IMR-90 (cell line): ENCODE results near the gene DDN. TPM values are rescaled to one million over a fixed set of nuclear protein-coding genes. Genes with fewer than 3 reads are reported as not detected.

Experiments
- ATAC-seq: fragments of 200-7000 bp; cut with Tn5 transposase; 2 replicates; pipeline ENCODE4 v1.9.1; 2020; ENCODE audit warnings: low read depth, mild to moderate bottlenecking, moderate library complexity
- BruUV-seq: library from RNA; stranded (reverse); fragments of 400-500 nt; replicated peaks from 2 replicates; lab custom pipeline; 2021; lab: Mats Ljungman, UMichigan
- CTCF ChIA-PET: fragments of 300-600 bp; formaldehyde crosslinking; extraction: SDS; loops from one replicate; lab custom pipeline; 2021; ENCODE audit warnings: antibody characterized with exemption; lab: Yijun Ruan, JAX
- POLR2A ChIA-PET: fragments of 300-600 bp; sonication (Branson Sonifier 250); formaldehyde crosslinking; loops from one replicate; lab custom pipeline; 2022; ENCODE audit warnings: antibody characterized with exemption; ENCODE audit not compliant: unreplicated experiment; lab: Charles Lee
- DNase-seq: peaks from one replicate; pipeline ENCODE4 v3.0.0; 2013
- H2AFZ ChIP-seq: replicated peaks from 2 replicates; pipeline ENCODE3; 2013; ENCODE audit warnings: low read length, mild to moderate bottlenecking; ENCODE audit not compliant: poor library complexity
- H2AK5ac ChIP-seq: 2 replicates; pipeline ENCODE4 v1.6.1; 2013; ENCODE audit warnings: low read depth, low read length, inconsistent platforms
- H2AK9ac ChIP-seq: replicated peaks from 2 replicates; pipeline ENCODE3; 2013; ENCODE audit warnings: mild to moderate bottlenecking, low read depth, low read length, moderate library complexity; ENCODE audit not compliant: poor library complexity
- H2BK120ac ChIP-seq: 2 replicates; pipeline ENCODE4 v1.6.1; 2013; ENCODE audit warnings: low read depth, low read length, inconsistent platforms
- H2BK15ac ChIP-seq: 3 replicates; pipeline ENCODE4 v1.6.1; 2013; ENCODE audit warnings: low read depth, low read length, inconsistent platforms
- H2BK20ac ChIP-seq: 2 replicates; pipeline ENCODE4 v1.6.1; 2013; ENCODE audit warnings: low read depth, mild to moderate bottlenecking, inconsistent platforms, low read length, moderate library complexity
- H2BK5ac ChIP-seq: 2 replicates; pipeline ENCODE4 v1.6.1; 2013; ENCODE audit warnings: mild to moderate bottlenecking, low read depth, low read length, inconsistent platforms; ENCODE audit not compliant: poor library complexity, severe bottlenecking
- H3K14ac ChIP-seq: replicated peaks from 2 replicates; pipeline ENCODE4 v1.6.1; 2013; ENCODE audit warnings: low read depth, low read length, inconsistent platforms
- H3K18ac ChIP-seq: 2 replicates; pipeline ENCODE4 v1.6.1; 2013; ENCODE audit warnings: low read depth, low read length, control low read depth
- H3K23ac ChIP-seq: 2 replicates; pipeline ENCODE4 v1.6.1; 2013; ENCODE audit warnings: low read depth, low read length, inconsistent platforms
- H3K27ac ChIP-seq: 2 replicates; pipeline ENCODE4 v1.5.1; 2013; ENCODE audit warnings: mild to moderate bottlenecking, control low read depth, low read length; ENCODE audit not compliant: insufficient read depth
- H3K27me3 ChIP-seq: 2 replicates; pipeline ENCODE4 v1.6.1; 2013; ENCODE audit warnings: low read length; ENCODE audit not compliant: control insufficient read depth, insufficient read depth
- H3K36me3 ChIP-seq: 2 replicates; pipeline ENCODE4 v1.6.1; 2013; ENCODE audit warnings: low read length, mixed read lengths; ENCODE audit not compliant: control insufficient read depth, insufficient read depth
- H3K4ac ChIP-seq: 2 replicates; pipeline ENCODE4 v1.6.1; 2013; ENCODE audit warnings: low read depth, low read length, inconsistent platforms
- H3K4me1 ChIP-seq: 2 replicates; pipeline ENCODE4 v1.6.1; 2013; ENCODE audit warnings: low read length, mixed read lengths; ENCODE audit not compliant: control insufficient read depth, insufficient read depth
- H3K4me2 ChIP-seq: 2 replicates; pipeline ENCODE4 v1.6.1; 2013; ENCODE audit warnings: low read depth, mild to moderate bottlenecking, control low read depth, low read length, moderate library complexity
- H3K4me3 ChIP-seq: 2 replicates; pipeline ENCODE4 v1.5.1; 2013; ENCODE audit warnings: low read depth, mild to moderate bottlenecking, control low read depth, low read length, moderate library complexity; ENCODE audit not compliant: insufficient read depth
- H3K56ac ChIP-seq: 2 replicates; pipeline ENCODE4 v1.6.1; 2013; ENCODE audit warnings: low read length, inconsistent platforms; ENCODE audit not compliant: insufficient read depth; ENCODE audit errors: extremely low read depth
- H3K79me1 ChIP-seq, 2 experiments: 2 replicates each; pipeline ENCODE4 v1.6.1; 2013; ENCODE audit warnings: low read length in 2 of 2, inconsistent platforms in 1 of 2, low read depth in 1 of 2
- H3K9ac ChIP-seq: 2 replicates; pipeline ENCODE4 v1.6.1; 2013; ENCODE audit warnings: low read depth, low read length, control low read depth
- H3K9me1 ChIP-seq: 2 replicates; pipeline ENCODE4 v1.6.1; 2013; ENCODE audit warnings: low read length, inconsistent platforms; ENCODE audit not compliant: insufficient read depth
- H3K9me3 ChIP-seq: 2 replicates; pipeline ENCODE4 v1.6.1; 2013; ENCODE audit warnings: low read length; ENCODE audit not compliant: control insufficient read depth, insufficient read depth
- H4K20me1 ChIP-seq: 2 replicates; pipeline ENCODE4 v1.6.1; 2013; ENCODE audit warnings: low read length, inconsistent platforms; ENCODE audit not compliant: insufficient read depth
- H4K5ac ChIP-seq: 2 replicates; pipeline ENCODE4 v1.6.1; 2013; ENCODE audit warnings: mild to moderate bottlenecking, low read depth, low read length, control low read depth
- H4K8ac ChIP-seq, 2 experiments: 2 replicates each; pipeline ENCODE4 v1.6.1; 2013; ENCODE audit warnings: low read depth in 2 of 2, low read length in 2 of 2, control low read depth in 1 of 2, inconsistent platforms in 1 of 2
- H4K91ac ChIP-seq: 2 replicates; pipeline ENCODE4 v1.6.1; 2013; ENCODE audit warnings: low read depth, low read length, inconsistent platforms; ENCODE audit not compliant: insufficient read depth
- BHLHE40 ChIP-seq: fragments of 150-350 bp; IDR thresholded peaks from 2 replicates; pipeline ENCODE4 v1.6.1; 2016; ENCODE audit warnings: mild to moderate bottlenecking, low read depth, low read length
- CEBPB ChIP-seq: IDR thresholded peaks from 2 replicates; pipeline ENCODE4 v1.6.1; 2012; ENCODE audit warnings: low read depth, low read length, improper control_type of control experiment
- MAFK ChIP-seq: IDR thresholded peaks from 2 replicates; pipeline ENCODE4 v1.6.1; 2012; ENCODE audit warnings: low read depth, low read length, improper control_type of control experiment
- MAZ ChIP-seq: IDR thresholded peaks from 2 replicates; pipeline ENCODE4 v1.6.1; 2012; ENCODE audit warnings: low read depth, mild to moderate bottlenecking, low read length, improper control_type of control experiment, moderate library complexity, borderline replicate concordance
- MXI1 ChIP-seq: IDR thresholded peaks from 2 replicates; pipeline ENCODE4 v1.6.1; 2012; ENCODE audit warnings: low read depth, mild to moderate bottlenecking, low read length, moderate library complexity, borderline replicate concordance
- NFE2L2 ChIP-seq: fragments of 150-350 bp; IDR thresholded peaks from 2 replicates; pipeline ENCODE4 v1.6.1; 2016; ENCODE audit warnings: low read depth, mild to moderate bottlenecking, low read length
- RFX5 ChIP-seq: IDR thresholded peaks from 2 replicates; pipeline ENCODE4 v1.8.0; 2012; ENCODE audit warnings: low read depth, mild to moderate bottlenecking, low read length, moderate library complexity
- SMC3 ChIP-seq: fragments of 150-350 bp; IDR thresholded peaks from 2 replicates; pipeline ENCODE4 v1.6.1; 2016; ENCODE audit warnings: low read depth, mild to moderate bottlenecking, antibody characterized with exemption, low read length, moderate library complexity
- WGBS, 2 experiments: methylation state at CpG; one replicate each; pipeline versions ENCODE4 v1.1.5 to v1.1.7; 2013; ENCODE audit warnings: missing lambda C conversion rate in 2 of 2; ENCODE audit not compliant: insufficient read length in 1 of 2; ENCODE audit errors: extremely low coverage in 2 of 2; 5-methylcytosine and 5-hydroxymethylcytosine counted together
- dilution Hi-C: fragments of 300-500 bp; cut with HindIII; formaldehyde crosslinking; loops from one replicate; pipeline ENCODE4 v1.14.3; 2018; ENCODE audit warnings: low sequenced_read_pairs; ENCODE audit not compliant: unreplicated experiment
- in situ Hi-C: fragments of 300-500 bp; cut with MboI; formaldehyde crosslinking; loops from 3 replicates; pipeline ENCODE4 v1.14.3; 2019; ENCODE audit warnings: low sequenced_read_pairs, inconsistent platforms, mixed read lengths
- intact Hi-C: fragments of 100-400 bp; cut with micrococcal nuclease; formaldehyde crosslinking; loops from 2 replicates; pipeline ENCODE4 v1.10.0; 2022
- polyA plus RNA-seq, 3 experiments: library from polyadenylated mRNA; depleted of rRNA; stranded (reverse); fragments of >200 nt; gene quantifications; 2 replicates each; pipeline ENCODE4 v1.2.3, GENCODE V29; 2012; ENCODE audit warnings: low replicate concordance in 1 of 3
- total RNA-seq: library from RNA; depleted of rRNA; stranded (reverse); fragments of >200 nt; gene quantifications from 2 replicates; pipeline ENCODE4 v1.2.3, GENCODE V29; 2012
- TF ChIP-seq, protein P1 (sequence below): fragments of 150-350 bp; IDR thresholded peaks from 2 replicates; pipeline ENCODE4 v1.6.1; 2016; ENCODE audit warnings: low read depth, mild to moderate bottlenecking, low read length, moderate library complexity, borderline replicate concordance
- TF ChIP-seq, protein P2 (sequence below): fragments of 150-350 bp; IDR thresholded peaks from 2 replicates; pipeline ENCODE4 v1.6.1; 2017; ENCODE audit warnings: mild to moderate bottlenecking, antibody characterized with exemption, low read length, low read depth
- TF ChIP-seq, protein P3 (sequence below): conservative IDR thresholded peaks from 2 replicates; pipeline ENCODE4 v1.5.1; 2012; ENCODE audit warnings: mild to moderate bottlenecking, low read depth, low read length, improper control_type of control experiment

The DDN gene
- total and polyA plus RNA-seq, 2 of the 4 experiments (the other 2 are of a cell fraction): 0.18 to 0.21 TPM

DNA sequence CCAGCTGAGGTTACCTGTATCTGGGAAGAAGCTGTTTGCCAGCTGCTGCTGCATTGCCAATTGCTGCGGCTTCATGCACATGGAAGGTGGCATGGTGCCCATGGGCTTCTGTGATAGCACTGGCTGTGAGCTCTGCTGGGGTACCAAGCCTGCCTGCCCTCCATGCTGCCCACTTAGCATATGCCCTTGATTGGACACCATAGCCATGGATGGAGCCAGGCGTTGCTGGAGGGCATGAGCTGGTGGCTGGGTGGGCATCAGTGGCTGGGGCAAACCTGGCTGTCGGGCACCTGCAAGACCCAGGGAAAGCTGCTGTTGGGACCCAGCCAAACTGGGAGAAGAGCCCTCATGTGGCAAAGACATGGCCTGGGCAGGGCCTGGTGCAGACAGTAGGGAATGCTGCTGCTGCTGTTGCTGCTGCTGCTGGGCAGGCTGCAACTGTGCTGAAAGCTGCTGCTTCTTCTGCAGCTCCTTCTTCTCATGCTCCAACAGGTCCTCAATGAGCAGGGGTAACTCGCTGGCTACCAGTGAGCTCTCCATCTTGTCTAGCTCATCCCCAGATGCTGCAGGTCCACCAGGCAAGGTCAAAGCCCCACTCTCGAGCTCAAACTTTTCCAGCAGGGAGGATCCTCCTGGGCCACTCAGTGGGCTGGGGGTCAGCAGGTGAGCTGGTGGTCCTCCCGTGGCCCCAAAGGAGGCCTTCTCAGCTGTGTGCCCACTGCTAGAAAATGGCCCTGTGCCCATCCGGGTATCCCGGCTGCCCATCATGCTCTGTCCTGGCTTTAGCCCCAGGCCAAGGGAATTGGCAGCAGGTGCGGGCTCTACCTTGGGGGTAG, 38.2 kb upstream of the DDN start (continued):
- no peak for TF ChIP-seq NFE2L2

DNA sequence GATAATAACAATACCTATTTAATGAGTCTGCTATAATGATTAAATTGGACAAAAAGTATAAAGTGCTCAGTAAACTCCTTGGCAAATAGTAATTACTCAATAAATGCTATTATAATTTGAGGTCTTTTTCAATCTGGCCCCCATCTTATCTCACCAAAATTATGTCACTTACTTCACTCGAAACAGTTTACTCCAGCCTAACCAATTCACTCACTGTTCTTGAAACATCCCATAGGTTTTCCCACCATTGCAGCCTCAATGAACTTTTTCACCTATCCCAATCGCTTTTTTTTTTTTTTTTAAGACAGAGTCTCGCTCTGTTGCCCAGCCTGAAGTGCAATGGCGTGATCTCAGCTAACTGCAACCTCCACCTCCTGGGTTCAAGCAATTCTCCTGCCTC, 36.9 kb upstream of the DDN start:
- H3K36me3 ChIP-seq: peaks cover 88% of the 10 kb centered on the region
- TF ChIP-seq BHLHE40: no peak
- no peak for TF ChIP-seq MAZ
- TF ChIP-seq, protein P1, sequence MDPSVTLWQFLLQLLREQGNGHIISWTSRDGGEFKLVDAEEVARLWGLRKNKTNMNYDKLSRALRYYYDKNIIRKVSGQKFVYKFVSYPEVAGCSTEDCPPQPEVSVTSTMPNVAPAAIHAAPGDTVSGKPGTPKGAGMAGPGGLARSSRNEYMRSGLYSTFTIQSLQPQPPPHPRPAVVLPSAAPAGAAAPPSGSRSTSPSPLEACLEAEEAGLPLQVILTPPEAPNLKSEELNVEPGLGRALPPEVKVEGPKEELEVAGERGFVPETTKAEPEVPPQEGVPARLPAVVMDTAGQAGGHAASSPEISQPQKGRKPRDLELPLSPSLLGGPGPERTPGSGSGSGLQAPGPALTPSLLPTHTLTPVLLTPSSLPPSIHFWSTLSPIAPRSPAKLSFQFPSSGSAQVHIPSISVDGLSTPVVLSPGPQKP: no peak
- TF ChIP-seq MAFK: no peak
- TF ChIP-seq, protein P2, sequence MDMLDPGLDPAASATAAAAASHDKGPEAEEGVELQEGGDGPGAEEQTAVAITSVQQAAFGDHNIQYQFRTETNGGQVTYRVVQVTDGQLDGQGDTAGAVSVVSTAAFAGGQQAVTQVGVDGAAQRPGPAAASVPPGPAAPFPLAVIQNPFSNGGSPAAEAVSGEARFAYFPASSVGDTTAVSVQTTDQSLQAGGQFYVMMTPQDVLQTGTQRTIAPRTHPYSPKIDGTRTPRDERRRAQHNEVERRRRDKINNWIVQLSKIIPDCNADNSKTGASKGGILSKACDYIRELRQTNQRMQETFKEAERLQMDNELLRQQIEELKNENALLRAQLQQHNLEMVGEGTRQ: no peak
- no peak for TF ChIP-seq SMC3
- no peak for TF ChIP-seq CEBPB
- TF ChIP-seq NFE2L2: no peak
- TF ChIP-seq, protein P3, sequence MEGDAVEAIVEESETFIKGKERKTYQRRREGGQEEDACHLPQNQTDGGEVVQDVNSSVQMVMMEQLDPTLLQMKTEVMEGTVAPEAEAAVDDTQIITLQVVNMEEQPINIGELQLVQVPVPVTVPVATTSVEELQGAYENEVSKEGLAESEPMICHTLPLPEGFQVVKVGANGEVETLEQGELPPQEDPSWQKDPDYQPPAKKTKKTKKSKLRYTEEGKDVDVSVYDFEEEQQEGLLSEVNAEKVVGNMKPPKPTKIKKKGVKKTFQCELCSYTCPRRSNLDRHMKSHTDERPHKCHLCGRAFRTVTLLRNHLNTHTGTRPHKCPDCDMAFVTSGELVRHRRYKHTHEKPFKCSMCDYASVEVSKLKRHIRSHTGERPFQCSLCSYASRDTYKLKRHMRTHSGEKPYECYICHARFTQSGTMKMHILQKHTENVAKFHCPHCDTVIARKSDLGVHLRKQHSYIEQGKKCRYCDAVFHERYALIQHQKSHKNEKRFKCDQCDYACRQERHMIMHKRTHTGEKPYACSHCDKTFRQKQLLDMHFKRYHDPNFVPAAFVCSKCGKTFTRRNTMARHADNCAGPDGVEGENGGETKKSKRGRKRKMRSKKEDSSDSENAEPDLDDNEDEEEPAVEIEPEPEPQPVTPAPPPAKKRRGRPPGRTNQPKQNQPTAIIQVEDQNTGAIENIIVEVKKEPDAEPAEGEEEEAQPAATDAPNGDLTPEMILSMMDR: no peak
- TF ChIP-seq RFX5: no peak
- TF ChIP-seq MXI1: no peak

More for the DNA sequence above, 36.9 kb upstream of the DDN start:
- Histone ChIP-seq H3K4me3 (no peak overlapping the region), H2AFZ (no peak overlapping the region), H4K8ac (no peak overlapping the region), H3K4me1 (no peaks in the 10 kb centered on the region), H2AK5ac (no peak overlapping the region), H3K9ac (no peak overlapping the region), H4K91ac (no peak overlapping the region), H3K14ac (no peak overlapping the region), H2BK120ac (no peak overlapping the region), H2BK5ac (no peak overlapping the region), H3K56ac (no peak overlapping the region), H3K27me3 (no peaks in the 10 kb centered on the region), H3K27ac (no peak overlapping the region), H4K5ac (no peak overlapping the region), H3K4me2 (no peak overlapping the region), H3K9me1 (no peaks in the 10 kb centered on the region), H3K9me3 (no peaks in the 10 kb centered on the region), H2BK20ac (no peak overlapping the region), H3K4ac (no peak overlapping the region), H3K23ac (no peak overlapping the region), H3K18ac (no peak overlapping the region), H4K20me1 (peaks cover 19% of the 10 kb centered on the region), H3K79me1 (peaks cover 29 to 43% of the 10 kb centered on the region in 2 experiments), H2AK9ac (no peak overlapping the region), H2BK15ac (no peak overlapping the region)
- 100% methylated on average over 1 of the region's 4 CpGs; no CpG with 5 or more reads in 1 of the 2 experiments for WGBS, 2 experiments
- no peak for ATAC-seq
- no peak for DNase-seq
- POLR2A ChIA-PET: no interaction called here
- dilution Hi-C loops: no loop called here
- BruUV-seq: no TSS peak
- intact Hi-C loops: no loop called here
- in situ Hi-C loops: no loop called here
- CTCF ChIA-PET: interaction anchor here (0.5 kb wide), 1 partner anchor 274 kb away, joined by 5 read pairs; no protein-coding TSS in a partner anchor
